ENCODE data around the gene MAD1L1.

GRCh38 chr7:1850111-1850975 is 382.4 kb downstream of the MAD1L1 start:
- TF ChIP-seq CTCF (IDR thresholded peaks at IDR 0.05) (no peak), POLR2A (IDR thresholded peaks at IDR 0.05) (no peak), EP300 (IDR thresholded peaks at IDR 0.05) (no peak), POLR2AphosphoS5 (IDR thresholded peaks at IDR 0.05) (no peak)
